Measurements from ENCODE around the gene BTBD17. TPM values are rescaled to one million over a fixed set of nuclear protein-coding genes. Genes with fewer than 3 reads are reported as not detected.
A peak's percentile ranks its signal among the peaks of the same experiment; 100 is the strongest.

Gene BTBD17
- total and polyA plus RNA-seq, 12 donors: 0.10 to 1.1 (median 0.46) TPM; not detected in 4

- no peaks in the 10 kb centered on the region for H3K36me3 ChIP-seq (replicated peaks in 1 of 2)
- no peak overlapping the region for H3K27ac ChIP-seq
- H3K27me3 ChIP-seq: peaks cover 63% of the 10 kb centered on the region
- WGBS, 4 donors: 87 to 91% (median 90%) methylated on average over 13 to 22 of the region's 22 CpGs
- H3K4me1 ChIP-seq (replicated peaks in 1 of 2): no peaks in the 10 kb centered on the region
- intact Hi-C loops (cut with DNase I): loop anchor here (5.0 to 10.0 kb wide), 4 partner anchors 55 to 158 kb away; partner anchors contain the start of genes RPL38 (in 1 of the 2) and TTYH2 (in 1 of the 2)
- no peaks in the 10 kb centered on the region for H3K9me3 ChIP-seq (replicated peaks in 1 of 3)
- no peak overlapping the region for H3K4me3 ChIP-seq
- DNase-seq: no peak
- TF ChIP-seq CTCF (IDR thresholded peaks at IDR 0.05): no peak
- TF ChIP-seq POLR2A (IDR thresholded peaks at IDR 0.05): no peak
Measured at GRCh38 chr17:74359916-74360315, 1.8 kb downstream of the BTBD17 start.

- intact Hi-C loops (cut with DNase I): loop anchor here (5.0 to 10.0 kb wide), 2 partner anchors 54 to 156 kb away; partner anchors contain the start of gene RPL38 (in 1 of the 2)
- no peaks in the 10 kb centered on the region for H3K9me3 ChIP-seq (replicated peaks in 1 of 3)
- no peaks in the 10 kb centered on the region for H3K4me1 ChIP-seq (replicated peaks in 1 of 2)
- DNase-seq: no peak
- no peak for TF ChIP-seq POLR2A (IDR thresholded peaks at IDR 0.05)
- TF ChIP-seq CTCF (IDR thresholded peaks at IDR 0.05): no peak
- H3K4me3 ChIP-seq: no peak overlapping the region
- WGBS, 4 donors: 55 to 75% (median 71%) methylated on average over 9 of the region's 9 CpGs
- H3K27ac ChIP-seq: no peak overlapping the region
- peaks cover 74% of the 10 kb centered on the region for H3K27me3 ChIP-seq
- no peaks in the 10 kb centered on the region for H3K36me3 ChIP-seq (replicated peaks in 1 of 2)
Measured at GRCh38 chr17:74358697-74359096, 3.0 kb downstream of the BTBD17 start.

GRCh38 chr17:74357466-74357809 is 4.2 kb downstream of the BTBD17 start:
- intact Hi-C loops (cut with DNase I): loop anchor here (5.0 to 10.0 kb wide), 2 partner anchors 53 to 155 kb away; partner anchors contain the start of gene RPL38 (in 1 of the 2)
- TF ChIP-seq POLR2A (IDR thresholded peaks at IDR 0.05) (no peak), CTCF (IDR thresholded peaks at IDR 0.05) (no peak)
- no peaks in the 10 kb centered on the region for H3K36me3 ChIP-seq (replicated peaks in 1 of 2)
- DNase-seq: no peak
- H3K4me3 ChIP-seq: peak overlapping the region in 1 of 4 donors; percentile 38
- no peaks in the 10 kb centered on the region for H3K4me1 ChIP-seq (replicated peaks in 1 of 2)
- no peaks in the 10 kb centered on the region for H3K9me3 ChIP-seq (replicated peaks in 1 of 3)
- peaks cover 85% of the 10 kb centered on the region for H3K27me3 ChIP-seq
- WGBS, 4 donors: 16 to 67% (median 18%) methylated on average over 1 to 32 of the region's 32 CpGs; no CpG with 5 or more reads in 1 of the 4 donors
- no peak overlapping the region for H3K27ac ChIP-seq

GRCh38 chr17:74356646-74357465 is 4.8 kb downstream of the BTBD17 start:
- DNase-seq: no peak
- Histone ChIP-seq H3K9me3 (replicated peaks in 1 of 3) (no peaks in the 10 kb centered on the region), H3K27me3 (peaks cover 89% of the 10 kb centered on the region), H3K4me3 (peak overlapping the region in 1 of 4 donors; percentile 38), H3K27ac (no peak overlapping the region), H3K36me3 (replicated peaks in 1 of 2) (no peaks in the 10 kb centered on the region), H3K4me1 (replicated peaks in 1 of 2) (no peaks in the 10 kb centered on the region)
- TF ChIP-seq CTCF (IDR thresholded peaks at IDR 0.05) (no peak), POLR2A (IDR thresholded peaks at IDR 0.05) (no peak)
- 2 to 12% (median 5%) methylated on average over 11 to 105 of the region's 105 CpGs for WGBS, 4 donors
- intact Hi-C loops (cut with DNase I): loop anchor here (5.0 to 10.0 kb wide), 2 partner anchors 52 to 155 kb away; partner anchors contain the start of gene RPL38 (in 1 of the 2)

All from adrenal gland (tissue), 12 donors.